EH (cell line): ENCODE measurements around the gene EIF4E2.

Experiments used
- DNase-seq: peaks from one replicate; pipeline ENCODE4 v3.0.0-alpha.2; 2015; ENCODE audit warnings: low read depth

Gene EIF4E2, protein sequence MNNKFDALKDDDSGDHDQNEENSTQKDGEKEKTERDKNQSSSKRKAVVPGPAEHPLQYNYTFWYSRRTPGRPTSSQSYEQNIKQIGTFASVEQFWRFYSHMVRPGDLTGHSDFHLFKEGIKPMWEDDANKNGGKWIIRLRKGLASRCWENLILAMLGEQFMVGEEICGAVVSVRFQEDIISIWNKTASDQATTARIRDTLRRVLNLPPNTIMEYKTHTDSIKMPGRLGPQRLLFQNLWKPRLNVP

GRCh38 chr2:232550354-232551249 lies at the start of gene EIF4E2, which contains the start of gene TIGD1:
Gene EIF4E2, plus strand, starts transcription at chr2:232550689. Its CDS starts 36 bp downstream, at chr2:232550725.
Gene TIGD1, minus strand, starts transcription at chr2:232550557. Its CDS starts 675 bp downstream, at chr2:232549882.
- DNase-seq, result peak; percentile 94

- DNase-seq, result no peak
Measured at GRCh38 chr2:232501331-232501771, 49.1 kb upstream of the EIF4E2 start.

DNA sequence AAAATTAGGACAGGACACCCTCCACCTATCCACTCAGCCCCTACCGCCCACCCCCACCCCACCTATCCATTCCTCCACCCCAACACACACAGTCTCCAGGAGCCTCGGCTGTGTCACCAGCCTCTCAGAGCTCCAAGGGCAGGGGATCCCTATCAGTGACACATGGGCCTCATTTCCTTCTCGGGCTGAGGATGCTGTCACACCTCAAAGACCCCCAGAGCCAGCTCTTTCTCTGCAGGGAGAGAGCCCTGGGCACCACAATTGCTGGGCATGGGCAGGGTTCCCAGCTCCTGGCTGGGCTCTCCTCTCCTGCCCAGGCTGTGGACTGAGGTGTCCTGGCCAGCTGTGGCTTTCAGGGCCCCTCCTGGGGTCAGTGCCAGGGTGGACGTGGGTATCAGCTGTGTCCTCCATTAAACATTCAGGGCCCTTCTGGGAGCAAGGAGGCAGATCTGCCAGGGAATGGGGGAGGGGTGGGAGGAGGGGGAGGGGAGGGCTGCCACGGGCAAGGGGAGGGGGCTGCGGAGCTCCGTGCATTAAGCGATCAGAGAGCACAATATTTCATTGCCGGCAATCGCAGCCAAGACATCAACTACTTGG lies 48.6 kb upstream of the EIF4E2 start:
- DNase-seq, result no peak

DNA sequence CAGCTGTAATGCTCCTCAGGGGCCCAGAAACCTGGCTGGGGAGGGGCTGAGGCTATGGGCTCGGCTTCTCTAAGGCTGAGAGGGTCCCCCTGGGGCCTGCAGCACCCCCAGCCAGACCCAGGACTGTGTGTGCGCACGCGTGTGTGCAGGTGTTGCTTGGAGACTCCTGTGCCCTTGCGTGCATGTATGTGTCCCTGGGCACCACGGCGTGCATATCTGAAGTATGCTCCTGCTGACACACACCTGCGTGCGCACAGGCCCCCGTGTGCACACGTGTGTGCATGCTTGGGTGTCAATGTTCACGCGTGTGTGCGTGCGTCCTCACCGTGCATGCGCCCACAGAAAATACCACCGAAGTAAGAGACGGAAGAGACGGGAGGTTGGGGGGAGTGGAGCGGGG lies 48.0 kb upstream of the EIF4E2 start:
- no peak for DNase-seq

GRCh38 chr2:232502911-232503808 lies 47.3 kb upstream of the EIF4E2 start:
- DNase-seq, result peak; percentile 12

DNA sequence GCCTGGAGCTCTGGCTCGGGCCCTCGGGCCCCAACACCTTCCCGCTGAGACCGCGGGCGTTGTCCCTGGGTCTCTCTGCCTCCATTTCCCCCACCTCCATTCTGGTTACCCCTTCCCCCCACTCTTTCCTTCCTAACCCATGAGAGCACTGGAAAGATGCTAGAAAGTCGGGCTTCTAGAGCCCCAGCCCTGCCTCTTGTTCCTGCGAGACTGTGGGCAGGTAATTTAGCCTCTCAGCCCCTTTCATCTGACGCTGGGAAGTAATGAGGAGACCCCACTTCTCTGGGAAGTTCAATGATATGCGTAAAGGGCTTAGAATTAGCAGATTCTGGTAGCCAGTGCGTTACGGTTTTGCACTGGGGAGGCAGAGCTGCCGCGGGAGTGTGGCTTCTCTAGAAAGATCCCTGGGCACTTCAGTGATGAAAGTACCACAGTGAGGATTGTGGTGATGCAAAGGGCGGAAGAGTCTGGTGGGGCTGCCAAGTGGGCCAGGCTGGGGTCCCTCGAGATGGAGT lies 46.6 kb upstream of the EIF4E2 start:
- no peak for DNase-seq

DNA sequence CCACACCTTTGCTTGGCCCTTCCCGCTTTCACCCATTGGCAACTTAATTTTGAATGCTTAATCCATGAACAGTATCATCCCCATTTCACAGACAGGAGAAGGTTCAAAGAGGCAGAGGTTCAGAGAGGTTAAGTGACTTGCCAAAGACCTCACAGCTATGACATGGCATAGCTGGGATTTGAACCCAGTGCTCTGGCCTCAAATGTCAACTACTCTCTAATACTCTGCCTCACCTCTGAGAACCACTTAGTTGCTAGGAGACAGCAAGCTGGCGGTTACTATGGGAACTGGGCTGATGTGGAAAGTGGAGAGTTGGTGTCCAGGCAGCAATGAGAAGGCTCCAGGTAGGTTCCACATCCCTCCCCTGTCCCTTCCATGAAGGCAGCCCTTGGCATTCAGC lies 46.1 kb upstream of the EIF4E2 start:
- DNase-seq, result no peak

DNA sequence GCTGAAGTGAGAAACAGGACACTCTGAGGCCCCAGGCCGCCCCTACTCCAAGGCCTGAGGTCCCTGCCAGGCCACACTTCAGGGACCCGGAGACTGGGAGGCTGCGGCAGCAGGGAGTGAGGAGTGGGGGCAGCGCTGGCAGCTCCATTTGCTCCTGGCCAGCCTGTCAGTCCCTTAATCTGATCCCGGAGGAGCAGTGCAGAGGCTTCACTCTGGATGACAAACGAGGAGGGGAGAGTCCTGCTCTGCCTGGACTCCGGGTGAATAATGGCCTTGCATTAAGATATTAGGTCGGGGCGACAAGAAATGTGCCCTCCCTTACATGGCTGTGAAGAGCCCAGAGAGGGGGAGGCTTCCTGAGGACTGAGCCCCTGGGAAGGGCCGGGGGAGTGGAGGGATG lies 44.6 kb upstream of the EIF4E2 start:
- no peak for DNase-seq

GRCh38 chr2:232506709-232507108 lies 43.8 kb upstream of the EIF4E2 start:
- no peak for DNase-seq

DNA sequence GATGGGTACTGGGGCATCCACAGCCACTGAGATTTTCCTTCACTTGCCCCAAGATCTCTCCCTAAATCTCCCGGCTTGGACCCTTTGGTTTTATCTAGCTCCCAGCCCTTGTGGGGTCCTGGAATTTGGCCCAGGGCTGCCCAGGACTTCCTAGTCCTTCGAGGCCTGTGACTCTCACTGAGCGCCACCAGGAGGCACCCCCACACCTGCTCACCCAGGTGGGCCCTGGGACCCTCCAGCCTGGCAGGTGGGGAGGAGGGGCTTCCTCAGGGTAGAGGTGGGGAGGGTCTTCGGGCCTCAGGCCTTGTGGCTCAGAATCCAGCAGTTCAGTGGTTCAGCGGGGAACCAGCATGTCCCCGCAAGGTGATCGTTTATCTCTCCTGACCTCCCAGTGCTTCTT lies 42.2 kb upstream of the EIF4E2 start:
- DNase-seq, result no peak

DNA sequence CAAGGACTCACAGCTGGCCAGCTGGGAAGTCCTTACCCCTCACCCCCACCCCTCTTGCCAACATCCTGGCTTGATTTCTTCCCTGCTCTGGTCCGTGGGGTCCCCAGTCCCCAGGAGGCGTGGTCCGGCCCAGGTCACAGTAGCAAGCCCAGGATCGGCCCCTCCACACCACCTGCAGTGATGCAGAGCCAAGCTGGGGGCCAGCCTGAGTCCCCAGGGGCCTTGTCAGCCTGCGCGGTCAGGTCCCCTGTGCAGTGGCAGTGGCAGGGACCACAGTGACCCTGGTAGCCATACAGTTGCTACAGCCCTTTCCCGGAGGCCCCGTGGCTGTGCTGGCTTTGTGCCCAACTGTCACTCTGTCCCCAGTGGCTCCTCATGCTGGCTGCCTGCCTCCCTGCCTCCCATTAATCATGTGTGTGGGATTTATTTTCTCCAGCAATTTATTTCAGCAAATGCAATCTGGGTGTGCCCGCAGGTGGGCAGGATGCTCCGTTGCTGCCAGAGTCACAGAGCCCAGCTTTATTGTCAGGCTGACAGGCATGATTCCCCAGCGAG lies 39.1 kb upstream of the EIF4E2 start:
- no peak for DNase-seq

- DNase-seq, result no peak
Measured at GRCh38 chr2:232512602-232513001, 37.9 kb upstream of the EIF4E2 start.

DNA sequence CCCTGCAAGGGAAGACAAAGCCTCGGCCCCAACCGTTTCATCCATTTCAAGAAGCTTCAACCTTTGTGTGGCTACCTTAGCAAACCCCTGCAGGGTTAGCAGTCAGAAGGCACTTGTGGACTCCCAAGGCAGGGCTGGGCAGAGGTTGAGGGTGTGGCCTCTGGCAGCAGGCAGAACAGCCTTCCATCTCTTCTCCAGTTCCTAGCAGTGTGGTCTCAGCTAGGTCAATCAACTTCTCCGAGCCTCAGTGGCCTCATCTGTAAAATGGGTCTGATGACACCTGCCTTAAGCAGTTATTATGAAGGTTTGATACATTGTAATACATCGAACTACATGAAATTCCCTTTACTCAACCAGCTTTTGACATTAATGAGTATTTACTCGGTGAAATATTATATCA lies 37.1 kb upstream of the EIF4E2 start:
- no peak for DNase-seq

DNA sequence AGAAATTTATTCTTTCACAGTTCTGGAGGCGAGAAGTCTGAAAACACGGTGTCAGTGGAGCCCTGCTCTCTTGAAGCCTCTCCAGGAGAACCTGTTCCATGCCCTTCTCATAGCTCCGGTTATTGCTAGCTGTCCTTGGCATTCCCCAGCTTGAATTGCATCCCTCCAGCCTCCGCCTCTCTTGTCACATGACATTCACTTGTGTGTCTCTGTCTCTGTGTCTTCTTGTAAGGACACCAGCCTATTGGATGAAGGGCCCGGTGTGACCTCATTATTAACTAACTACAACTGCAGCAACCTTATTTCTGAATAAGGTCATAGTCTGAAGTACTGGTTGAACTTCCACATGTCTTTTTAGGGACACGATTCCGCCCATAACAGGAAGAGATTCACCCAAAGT lies 34.9 kb upstream of the EIF4E2 start:
- no peak for DNase-seq

DNA sequence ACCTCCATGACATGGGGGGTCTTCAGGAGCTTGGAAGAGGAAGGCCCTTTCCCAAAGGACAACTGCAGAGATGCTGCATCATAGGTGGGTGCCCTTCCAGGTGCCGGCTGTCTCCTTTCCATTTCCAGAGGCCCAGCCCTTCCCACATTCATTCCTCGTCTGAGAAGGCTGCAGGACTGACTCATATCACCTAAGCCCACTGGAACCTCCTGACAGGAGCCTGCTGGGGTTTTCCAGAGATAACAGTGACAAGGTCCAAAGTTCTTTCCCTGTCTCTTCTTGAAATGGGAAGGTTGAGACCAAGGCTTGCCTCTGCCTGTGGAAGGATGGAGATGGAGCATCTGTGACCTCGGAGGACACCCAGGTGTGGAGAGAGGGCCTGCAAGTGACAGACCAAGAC lies 33.9 kb upstream of the EIF4E2 start:
- DNase-seq, result no peak

- no peak for DNase-seq
Measured at GRCh38 chr2:232518844-232519243, 31.6 kb upstream of the EIF4E2 start.

DNA sequence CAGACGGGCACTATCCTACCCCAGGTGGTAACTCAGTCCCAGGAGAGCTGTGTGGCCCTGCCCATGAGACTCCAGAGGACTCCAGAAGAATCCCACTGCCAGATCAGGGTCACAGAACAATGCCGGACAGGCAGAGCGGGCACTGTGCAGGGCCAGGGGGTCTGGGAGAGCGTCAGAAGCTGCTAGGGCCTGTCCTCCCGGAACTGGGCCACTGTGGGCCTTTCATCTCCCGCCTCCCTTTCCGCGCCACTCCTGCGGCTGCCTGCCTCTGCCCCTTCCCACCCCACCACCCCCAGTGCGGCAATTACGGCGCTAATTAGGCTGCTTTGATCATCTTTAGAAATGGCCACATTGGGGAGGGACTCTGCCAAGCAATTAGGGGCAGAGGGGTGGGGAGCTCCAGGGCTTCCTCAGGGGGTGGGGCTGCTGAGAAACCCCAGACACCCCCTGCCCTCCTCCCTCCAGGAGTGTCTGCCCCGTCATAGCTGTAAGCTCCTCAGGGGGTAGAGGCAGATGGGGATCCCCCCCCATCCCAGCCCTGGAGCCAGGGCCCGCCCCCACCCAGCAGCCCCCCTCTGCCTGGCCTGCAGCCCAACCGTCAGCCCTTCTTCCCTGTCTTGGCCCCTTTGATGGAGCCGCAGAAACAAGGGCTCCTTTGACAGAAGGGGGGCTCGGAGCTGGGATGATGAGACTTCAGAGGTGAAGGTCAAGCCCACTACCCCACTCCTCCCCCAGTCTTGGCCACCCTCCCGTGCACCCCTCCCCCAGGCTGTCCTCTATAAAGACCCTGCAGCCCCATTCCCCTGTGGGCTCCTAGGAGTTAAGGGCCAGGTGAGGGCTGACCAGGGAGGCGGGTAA lies 30.7 kb upstream of the EIF4E2 start, which contains the start of gene PRSS56:
TSS of gene PRSS56 (plus strand) at position 808 of the 858 bp plus-strand sequence. CDS start 211 bp downstream, outside the sequence.
- DNase-seq, result no peak

GRCh38 chr2:232520489-232520888 lies 30.0 kb upstream of the EIF4E2 start:
- no peak for DNase-seq

- no peak for DNase-seq
Measured at GRCh38 chr2:232521098-232521497, 29.4 kb upstream of the EIF4E2 start.

GRCh38 chr2:232521959-232522622 lies 28.4 kb upstream of the EIF4E2 start:
- peak; percentile 25 for DNase-seq
